Naive thymus-derived CD4-positive, alpha-beta T cell (primary cell): ENCODE measurements around the gene MLLT10. TPM values are rescaled to one million over a fixed set of nuclear protein-coding genes. Genes with fewer than 3 reads are reported as not detected.

Experiments used
- ATAC-seq: fragments of 150-1000 bp; cut with Tn5 transposase; 2 replicates; pipeline ENCODE4 v1.10.0; 2021; ENCODE audit warnings: mild to moderate bottlenecking, moderate library complexity
- CTCF ChIA-PET: fragments of 350-600 bp; sonication (Branson Sonifier 250); formaldehyde crosslinking; loops from one replicate; lab custom pipeline; 2021; ENCODE audit warnings: antibody characterized with exemption; lab: Charles Lee
- POLR2A ChIA-PET: fragments of 350-600 bp; sonication (Branson Sonifier 250); formaldehyde crosslinking; loops from one replicate; lab custom pipeline; 2021; ENCODE audit warnings: antibody characterized with exemption, inconsistent platforms; lab: Charles Lee
- DNase-seq, 9 donors: peaks; one replicate each; pipeline versions ENCODE4 v3.0.0 to v3.0.0-alpha.2; 2020 to 2022; ENCODE audit warnings: mixed read lengths in 1 of 9
- H3K27ac ChIP-seq: one replicate; pipeline ENCODE4 v1.7.0; 2013; ENCODE audit warnings: mild to moderate bottlenecking, low read depth, low read length, moderate library complexity
- H3K27me3 ChIP-seq, 2 donors: one replicate each; pipeline ENCODE4 v1.7.0; 2013; ENCODE audit warnings: low read length in 2 of 2, mild to moderate bottlenecking in 2 of 2, moderate library complexity in 2 of 2; ENCODE audit not compliant: control insufficient read depth in 2 of 2, insufficient read depth in 2 of 2
- H3K36me3 ChIP-seq, 3 experiments: 1 replicate in 2 of 3; 2 replicates in 1 of 3; pipeline ENCODE4 v1.7.0; 2013; ENCODE audit warnings: low read length in 3 of 3, mild to moderate bottlenecking in 3 of 3, moderate library complexity in 1 of 3; ENCODE audit not compliant: insufficient read depth in 3 of 3, control insufficient read depth in 2 of 3
- H3K4me1 ChIP-seq, 2 donors: one replicate each; pipeline ENCODE4 v1.7.0; 2013; ENCODE audit warnings: low read length in 2 of 2, mild to moderate bottlenecking in 2 of 2, moderate library complexity in 1 of 2; ENCODE audit not compliant: control insufficient read depth in 2 of 2, insufficient read depth in 2 of 2
- H3K4me3 ChIP-seq: 2 replicates; pipeline ENCODE4 v1.7.0; 2013; ENCODE audit warnings: mild to moderate bottlenecking, low read length
- H3K9me3 ChIP-seq, 3 experiments: 1 replicate in 2 of 3; 2 replicates in 1 of 3; pipeline ENCODE4 v1.7.0; 2013; ENCODE audit warnings: low read length in 3 of 3; ENCODE audit not compliant: control insufficient read depth in 2 of 3
- H3K27ac Mint-ChIP-seq, 9 donors: one replicate each; pipeline ENCODE4 v1.8.0; 2020 to 2022; ENCODE audit warnings: mixed read lengths in 9 of 9, mild to moderate bottlenecking in 8 of 9, moderate library complexity in 5 of 9, inconsistent platforms in 2 of 9
- H3K27me3 Mint-ChIP-seq, 5 donors: one replicate each; pipeline ENCODE4 v1.8.0; 2021 to 2022; ENCODE audit warnings: mixed read lengths in 5 of 5, mild to moderate bottlenecking in 1 of 5
- H3K36me3 Mint-ChIP-seq, 5 donors: one replicate each; pipeline ENCODE4 v1.8.0; 2020 to 2022; ENCODE audit warnings: mixed read lengths in 5 of 5, mild to moderate bottlenecking in 3 of 5, inconsistent platforms in 1 of 5
- H3K4me1 Mint-ChIP-seq, 7 donors: one replicate each; pipeline ENCODE4 v1.8.0; 2020 to 2022; ENCODE audit warnings: mixed read lengths in 7 of 7, mild to moderate bottlenecking in 3 of 7, inconsistent platforms in 1 of 7
- H3K4me3 Mint-ChIP-seq, 10 donors: one replicate each; pipeline ENCODE4 v1.8.0; 2020 to 2022; ENCODE audit warnings: mild to moderate bottlenecking in 10 of 10, mixed read lengths in 10 of 10, moderate library complexity in 6 of 10, inconsistent platforms in 2 of 10
- H3K9me3 Mint-ChIP-seq, 11 donors: one replicate each; pipeline ENCODE4 v1.8.0; 2020 to 2022; ENCODE audit warnings: mixed read lengths in 11 of 11, mild to moderate bottlenecking in 4 of 11, inconsistent platforms in 1 of 11, moderate library complexity in 1 of 11
- intact Hi-C, 2 donors: fragments of 100-400 bp; cut with micrococcal nuclease; formaldehyde crosslinking; loops; one replicate each; pipeline ENCODE4 v1.15.1; 2023
- polyA plus RNA-seq, 2 donors: library from polyadenylated mRNA; unstranded; fragments of 300-500 nt; fragmentation: Illumina TruSeq; gene quantifications; one replicate each; pipeline ENCODE4 v1.2.3, GENCODE V29; 2021
- total RNA-seq, 6 experiments: library from RNA in 5 of 6; stranded (reverse) in 5 of 6; gene quantifications; 1 replicate in 5 of 6; 2 replicates in 1 of 6; pipeline ENCODE4 v1.2.3 and lab custom pipeline; 2021 to 2026

MLLT10 gene
- total and polyA plus RNA-seq, 7 experiments from 2014 or later, result 6.0 to 74.2 (median 61.2) TPM

DNA sequence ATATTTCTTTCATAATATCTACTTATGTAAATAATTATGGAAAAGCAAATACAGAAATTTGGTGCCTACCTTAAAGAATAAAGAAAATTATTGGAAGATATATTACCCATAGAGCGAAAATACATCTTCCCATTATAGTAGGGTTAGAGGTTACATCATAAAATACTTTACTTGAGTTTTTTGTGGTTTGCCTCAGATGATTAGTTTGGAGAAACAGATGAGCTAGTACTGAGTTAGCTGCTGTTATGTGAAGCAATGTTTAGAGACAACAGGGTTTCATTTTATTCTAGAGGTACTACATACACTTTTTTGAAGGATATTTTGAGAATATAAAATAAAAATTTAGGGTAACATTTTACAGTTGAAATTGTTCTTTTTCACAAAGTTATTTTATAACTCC is 2.9 kb upstream of the MLLT10 start:
- Mint-ChIP-seq H3K27ac (peak overlapping the region in 2 of 9 donors; percentile 14 to 52), H3K4me3 (no peak overlapping the region), H3K36me3 (peaks cover 0 to 4% (median 0%) of the 10 kb centered on the region in 5 donors), H3K4me1 (peaks cover 17 to 51% (median 35%) of the 10 kb centered on the region in 7 donors), H3K9me3 (no peaks in the 10 kb centered on the region), H3K27me3 (peaks cover 0 to 41% (median 5%) of the 10 kb centered on the region in 5 donors)
- ChIA-PET POLR2A (no interaction called here), CTCF (no interaction called here)
- ATAC-seq, result no peak
- Histone ChIP-seq H3K4me3 (no peak overlapping the region), H3K9me3 (no peaks in the 10 kb centered on the region), H3K27ac (no peak overlapping the region), H3K27me3 (no peaks in the 10 kb centered on the region), H3K36me3 (no peaks in the 10 kb centered on the region), H3K4me1 (peaks cover 13 to 20% of the 10 kb centered on the region in 2 donors)
- no peak for DNase-seq
- intact Hi-C loops, result loop anchor here (5.0 to 10.0 kb wide), 6 partner anchors 146 to 1906 kb away; partner anchors contain the start of genes MSRB2 (in 1 of the 2), OTUD1 (in 1 of the 2) and PIP4K2A (in 1 of the 2)

DNA sequence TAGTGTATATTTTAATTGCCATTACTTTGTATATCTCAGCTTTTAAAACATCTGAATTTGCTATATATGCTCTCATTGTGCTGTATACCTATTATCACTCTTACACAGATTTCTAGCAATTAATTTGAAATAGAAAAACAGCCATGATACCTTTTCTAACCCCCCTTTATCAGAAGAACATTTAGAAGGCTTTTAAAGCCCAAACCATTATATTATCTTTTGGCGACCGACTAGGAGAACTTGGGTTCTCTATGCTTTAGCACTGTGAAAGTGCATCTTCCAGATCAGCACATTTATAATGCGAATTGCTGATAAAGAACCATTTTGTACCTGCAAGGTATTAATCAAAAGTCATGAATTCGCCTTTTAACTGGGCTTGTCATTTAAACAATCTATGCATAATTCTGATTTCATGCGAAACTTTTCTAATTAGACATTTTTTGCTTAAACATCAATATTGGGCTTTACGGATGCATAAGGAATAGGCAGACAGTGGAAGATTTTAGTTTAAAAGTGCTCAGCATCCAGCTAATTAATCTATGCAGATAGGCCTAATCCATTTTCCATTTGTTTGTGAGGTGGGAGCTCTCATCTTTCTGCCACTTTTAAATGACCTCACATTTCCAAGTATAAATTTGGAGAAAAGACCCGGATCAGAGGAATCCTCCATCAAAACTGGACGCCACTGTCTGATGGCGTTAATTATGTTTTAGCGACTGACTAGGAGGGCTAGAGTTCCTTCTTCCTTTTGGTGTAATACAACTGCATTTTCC is 1.2 kb upstream of the MLLT10 start:
- ATAC-seq, result no peak
- ChIA-PET POLR2A (interaction anchor here (0.7 to 2.1 kb wide), 9 partner anchors 8 to 903 kb away, joined by 3 to 13 read pairs (median 3); partner anchors contain the start of genes COMMD3 and SKIDA1), CTCF (no interaction called here)
- peak overlapping the region; percentile 90 to 98 (median 97) for H3K4me3 Mint-ChIP-seq
- no peaks in the 10 kb centered on the region for H3K27me3 ChIP-seq
- H3K4me1 Mint-ChIP-seq, result peaks cover 16 to 43% (median 35%) of the 10 kb centered on the region in 7 donors
- H3K4me3 ChIP-seq, result peak overlapping the region; percentile 81
- H3K27ac ChIP-seq, result peak overlapping the region; percentile 83
- peaks cover 0 to 3% (median 0%) of the 10 kb centered on the region in 5 donors for H3K36me3 Mint-ChIP-seq
- intact Hi-C loops, result loop anchor here (1.0 to 10.0 kb wide), 8 partner anchors 8 to 1904 kb away; partner anchors contain the start of genes MSRB2 (in 1 of the 2), OTUD1 (in 1 of the 2), PIP4K2A (in 1 of the 2) and SKIDA1 (in 1 of the 2)
- peaks cover 8 to 18% of the 10 kb centered on the region in 2 donors for H3K4me1 ChIP-seq
- no peaks in the 10 kb centered on the region for H3K9me3 Mint-ChIP-seq
- H3K9me3 ChIP-seq, result no peaks in the 10 kb centered on the region
- DNase-seq, result no peak
- peaks cover 0 to 26% (median 0%) of the 10 kb centered on the region in 5 donors for H3K27me3 Mint-ChIP-seq
- peak overlapping the region; percentile 91 to 98 (median 97) for H3K27ac Mint-ChIP-seq
- H3K36me3 ChIP-seq, result no peaks in the 10 kb centered on the region

DNA sequence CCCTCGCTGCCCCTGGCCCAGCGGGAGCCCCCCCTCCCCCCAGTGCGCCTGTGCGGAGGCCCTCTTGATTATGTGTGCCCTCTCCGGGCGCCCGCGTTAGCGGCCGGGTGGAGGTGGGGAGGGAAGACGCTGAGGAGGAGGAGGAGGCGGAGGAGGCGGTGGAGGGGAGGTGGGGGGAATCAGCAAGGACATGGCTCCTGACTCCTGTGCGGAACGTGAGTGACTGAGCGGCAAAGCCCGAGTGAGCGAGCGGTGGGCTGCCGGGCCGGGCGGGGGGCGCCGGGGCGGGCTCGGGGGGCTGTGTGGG is 201 bp downstream of the MLLT10 start:
- H3K27ac ChIP-seq, result peak overlapping the region; percentile 83
- ATAC-seq (no peak), DNase-seq (no peak)
- no peaks in the 10 kb centered on the region for H3K9me3 ChIP-seq
- intact Hi-C loops, result loop anchor here (1.0 to 10.0 kb wide), 18 partner anchors 9 to 1903 kb away; partner anchors contain the start of genes DNAJC1 (in 2 of the 2), COMMD3 (in 1 of the 2), MSRB2 (in 1 of the 2) and OTUD1 (in 1 of the 2)
- peaks cover 0 to 7% (median 0%) of the 10 kb centered on the region in 3 experiments for H3K36me3 ChIP-seq
- peak overlapping the region; percentile 46 for H3K4me3 ChIP-seq
- Mint-ChIP-seq H3K4me1 (peaks cover 12 to 35% (median 27%) of the 10 kb centered on the region in 7 donors), H3K27me3 (peaks cover 0 to 12% (median 0%) of the 10 kb centered on the region in 5 donors), H3K36me3 (peaks cover 0 to 7% (median 6%) of the 10 kb centered on the region in 5 donors), H3K4me3 (peak overlapping the region; percentile 89 to 98 (median 92)), H3K9me3 (no peaks in the 10 kb centered on the region), H3K27ac (peak overlapping the region; percentile 59 to 98 (median 86))
- no peaks in the 10 kb centered on the region for H3K27me3 ChIP-seq
- ChIA-PET CTCF (no interaction called here), POLR2A (interaction anchor here (1.3 to 1.5 kb wide), 3 partner anchors 9 to 782 kb away, joined by 3 to 7 read pairs (median 6); partner anchors contain the start of genes COMMD3 and SKIDA1)
- H3K4me1 ChIP-seq, result peaks cover 8 to 15% of the 10 kb centered on the region in 2 donors

DNA sequence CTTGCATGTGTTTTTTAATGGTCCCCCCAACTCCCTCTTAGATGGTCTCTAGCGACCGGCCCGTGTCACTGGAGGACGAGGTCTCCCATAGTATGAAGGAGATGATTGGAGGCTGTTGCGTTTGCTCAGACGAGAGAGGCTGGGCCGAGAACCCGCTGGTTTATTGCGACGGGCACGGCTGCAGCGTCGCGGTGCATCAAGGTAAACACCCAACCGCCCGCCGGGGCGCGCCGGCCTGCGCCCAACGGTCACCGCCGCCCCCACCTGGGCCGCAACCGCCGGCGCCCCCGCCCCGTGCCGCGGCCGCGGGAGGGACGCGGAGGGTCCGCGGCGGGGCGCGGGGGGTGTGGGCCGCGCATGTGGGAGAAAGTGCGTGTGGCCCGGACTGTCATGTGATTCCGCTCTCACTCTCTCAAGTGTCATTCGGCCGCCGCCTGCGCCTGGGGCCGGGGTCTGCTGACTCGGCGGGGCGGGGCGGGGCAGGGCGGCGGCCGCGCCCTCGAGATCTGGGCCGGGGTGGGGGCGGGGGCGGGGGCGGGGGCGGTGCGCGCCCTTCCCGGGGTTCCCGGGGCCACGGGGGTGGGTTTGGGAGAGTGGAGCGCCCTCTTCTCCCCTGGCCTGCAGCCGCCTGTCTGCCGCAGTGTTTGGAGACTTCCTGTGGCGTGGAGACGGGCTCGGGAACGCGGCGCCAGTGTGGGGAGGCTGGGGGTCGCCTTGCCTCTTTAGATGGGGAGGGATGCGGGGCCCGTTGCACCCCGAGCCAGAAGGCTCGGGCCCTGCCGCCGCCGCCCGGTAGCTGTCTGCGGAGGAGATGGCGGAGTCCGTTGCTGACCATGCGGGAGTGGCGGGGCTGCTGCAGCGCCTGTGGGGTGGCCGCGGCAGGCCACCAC is 817 bp downstream of the MLLT10 start:
- Mint-ChIP-seq H3K27me3 (peaks cover 0 to 7% (median 0%) of the 10 kb centered on the region in 5 donors), H3K4me3 (peak overlapping the region; percentile 89 to 98 (median 92)), H3K27ac (peak overlapping the region; percentile 79 to 98 (median 88)), H3K4me1 (peaks cover 12 to 35% (median 27%) of the 10 kb centered on the region in 7 donors), H3K9me3 (peaks cover 0 to 2% (median 0%) of the 10 kb centered on the region in 11 donors), H3K36me3 (peaks cover 0 to 10% (median 7%) of the 10 kb centered on the region in 5 donors)
- H3K27ac ChIP-seq, result peak overlapping the region; percentile 83
- no peaks in the 10 kb centered on the region for H3K9me3 ChIP-seq
- DNase-seq, result peak in 6 of 9 donors; percentile 35 to 63 (median 49)
- ChIA-PET POLR2A (no interaction called here), CTCF (no interaction called here)
- intact Hi-C loops, result loop anchor here (1.0 to 10.0 kb wide), 18 partner anchors 10 to 1902 kb away; partner anchors contain the start of genes DNAJC1 (in 2 of the 2), COMMD3 (in 1 of the 2), MSRB2 (in 1 of the 2) and OTUD1 (in 1 of the 2)
- peaks cover 8 to 15% of the 10 kb centered on the region in 2 donors for H3K4me1 ChIP-seq
- H3K27me3 ChIP-seq, result no peaks in the 10 kb centered on the region
- ATAC-seq, result peak; percentile 33
- H3K4me3 ChIP-seq, result peak overlapping the region; percentile 46
- H3K36me3 ChIP-seq, result peaks cover 0 to 13% (median 0%) of the 10 kb centered on the region in 3 experiments

- POLR2A ChIA-PET, result interaction anchor here (0.5 kb wide), 1 partner anchor 453 kb away, joined by 3 read pairs; no protein-coding TSS in a partner anchor
- Histone ChIP-seq H3K4me1 (peaks cover 8 to 15% of the 10 kb centered on the region in 2 donors), H3K27me3 (no peaks in the 10 kb centered on the region), H3K36me3 (peaks cover 0 to 19% (median 5%) of the 10 kb centered on the region in 3 experiments), H3K4me3 (no peak overlapping the region), H3K27ac (peak overlapping the region; percentile 63), H3K9me3 (no peaks in the 10 kb centered on the region)
- H3K9me3 Mint-ChIP-seq, result peaks cover 0 to 2% (median 0%) of the 10 kb centered on the region in 11 donors
- CTCF ChIA-PET, result no interaction called here
- DNase-seq (peak in 1 of 9 donors; percentile 13), ATAC-seq (no peak)
- peak overlapping the region; percentile 69 to 91 (median 79) for H3K27ac Mint-ChIP-seq
- H3K4me1 Mint-ChIP-seq, result peaks cover 12 to 35% (median 27%) of the 10 kb centered on the region in 7 donors
- H3K4me3 Mint-ChIP-seq, result peak overlapping the region; percentile 72 to 98 (median 82)
- H3K36me3 Mint-ChIP-seq, result peaks cover 0 to 17% (median 7%) of the 10 kb centered on the region in 5 donors
- intact Hi-C loops, result loop anchor here (2.0 to 10.0 kb wide), 8 partner anchors 167 to 1179 kb away; partner anchors contain the start of genes COMMD3 (in 1 of the 2), DNAJC1 (in 1 of the 2) and PIP4K2A (in 1 of the 2)
- H3K27me3 Mint-ChIP-seq, result peaks cover 0 to 4% (median 0%) of the 10 kb centered on the region in 5 donors
Measured at GRCh38 chr10:21535494-21535965, 1.5 kb downstream of the MLLT10 start.
